HFFc6 (cell line): ENCODE data around the gene MMS19. TPM values are rescaled to one million over a fixed set of nuclear protein-coding genes. Genes with fewer than 3 reads are reported as not detected.
"Not testable (repeated sequence)": the region's sequence is repeated elsewhere in the genome, so short reads cannot be mapped to it uniquely, and the experiment has no call there.

Experiments used
- DNase-seq: peaks from one replicate; pipeline ENCODE4 v3.0.0-alpha.2; 2018
- H3K27ac Mint-ChIP-seq: 2 replicates; pipeline ENCODE4 v1.8.0; 2020; ENCODE audit warnings: mild to moderate bottlenecking, mixed read lengths
- H3K27me3 Mint-ChIP-seq: 2 replicates; pipeline ENCODE4 v1.8.0; 2021; ENCODE audit warnings: mild to moderate bottlenecking, moderate library complexity, mixed read lengths; ENCODE audit not compliant: insufficient read depth
- H3K36me3 Mint-ChIP-seq: 2 replicates; pipeline ENCODE4 v1.8.0; 2021; ENCODE audit warnings: low read depth, mixed read lengths
- H3K4me1 Mint-ChIP-seq: 2 replicates; pipeline ENCODE4 v1.8.0; 2020; ENCODE audit warnings: low read depth, mixed read lengths
- H3K4me3 Mint-ChIP-seq: 2 replicates; pipeline ENCODE4 v1.8.0; 2020; ENCODE audit warnings: mild to moderate bottlenecking, moderate library complexity, mixed read lengths
- H3K9me3 Mint-ChIP-seq: 2 replicates; pipeline ENCODE4 v1.8.0; 2020; ENCODE audit warnings: mild to moderate bottlenecking, mixed read lengths
- total RNA-seq, 6 experiments: library from RNA; stranded (reverse); fragmentation: NEBNext Ultra II Directional; extraction: Animal tissue kit (Norgen Biotek cat#: 25700); gene quantifications; 2 replicates in 1 of 6; 3 replicates in 5 of 6; pipeline ENCODE4 v1.2.3, GENCODE V29; 2021
- TF ChIP-seq, protein P1 (sequence below): fragments of 200-600 bp; sonication (generic); IDR thresholded peaks from 2 replicates; pipeline ENCODE4 v1.5.0; 2021; ENCODE audit warnings: antibody characterized with exemption, mild to moderate bottlenecking

Gene MMS19
- total RNA-seq, 6 experiments from 2014 or later: 53.8 to 61.2 (median 56.3) TPM

DNA sequence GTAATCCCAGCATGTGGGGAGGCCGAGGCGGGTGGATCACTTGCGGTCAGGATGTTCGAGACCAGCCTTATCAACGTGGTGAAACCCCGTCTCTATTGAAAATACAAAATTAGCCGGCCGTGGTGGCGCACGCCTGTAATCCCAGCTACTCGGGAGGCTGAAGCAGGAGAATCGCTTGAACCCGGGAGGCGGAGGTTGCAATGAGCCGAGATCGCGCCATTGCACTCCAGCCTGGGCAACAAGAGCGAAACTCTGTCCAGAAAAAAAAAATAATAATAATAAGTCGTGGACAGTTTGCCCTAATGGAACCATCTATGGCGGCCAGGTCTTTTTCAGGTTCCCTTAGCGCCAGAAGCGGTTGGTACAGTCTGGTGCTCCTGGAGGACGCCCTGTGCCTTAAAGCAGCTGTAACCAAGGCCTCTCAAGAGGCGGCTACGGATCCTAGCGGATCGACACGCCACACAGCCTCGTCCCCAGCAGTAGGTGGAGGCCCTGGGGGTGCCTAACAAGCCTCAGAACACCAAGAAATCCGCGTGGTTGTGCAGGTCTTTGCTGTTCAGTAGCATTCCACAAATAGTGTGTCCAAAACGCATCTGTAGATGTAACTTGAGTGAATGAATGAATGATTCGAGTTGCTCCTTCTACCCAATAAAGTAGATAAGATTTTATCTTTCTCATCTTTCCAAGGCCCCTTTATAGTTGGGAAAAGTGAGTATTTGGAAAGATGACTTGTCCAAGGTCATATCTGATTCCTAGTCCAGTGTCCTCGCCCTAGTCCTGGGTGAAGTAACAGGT lies 71.2 kb downstream of the MMS19 start:
- Mint-ChIP-seq H3K27me3 (peaks cover 5% of the 10 kb centered on the region), H3K4me3 (peak overlapping the region; percentile 93), H3K9me3 (no peaks in the 10 kb centered on the region), H3K27ac (peak overlapping the region; percentile 84), H3K4me1 (peaks cover 38% of the 10 kb centered on the region), H3K36me3 (peaks cover 31% of the 10 kb centered on the region)
- no peak for DNase-seq
- TF ChIP-seq, protein P1, sequence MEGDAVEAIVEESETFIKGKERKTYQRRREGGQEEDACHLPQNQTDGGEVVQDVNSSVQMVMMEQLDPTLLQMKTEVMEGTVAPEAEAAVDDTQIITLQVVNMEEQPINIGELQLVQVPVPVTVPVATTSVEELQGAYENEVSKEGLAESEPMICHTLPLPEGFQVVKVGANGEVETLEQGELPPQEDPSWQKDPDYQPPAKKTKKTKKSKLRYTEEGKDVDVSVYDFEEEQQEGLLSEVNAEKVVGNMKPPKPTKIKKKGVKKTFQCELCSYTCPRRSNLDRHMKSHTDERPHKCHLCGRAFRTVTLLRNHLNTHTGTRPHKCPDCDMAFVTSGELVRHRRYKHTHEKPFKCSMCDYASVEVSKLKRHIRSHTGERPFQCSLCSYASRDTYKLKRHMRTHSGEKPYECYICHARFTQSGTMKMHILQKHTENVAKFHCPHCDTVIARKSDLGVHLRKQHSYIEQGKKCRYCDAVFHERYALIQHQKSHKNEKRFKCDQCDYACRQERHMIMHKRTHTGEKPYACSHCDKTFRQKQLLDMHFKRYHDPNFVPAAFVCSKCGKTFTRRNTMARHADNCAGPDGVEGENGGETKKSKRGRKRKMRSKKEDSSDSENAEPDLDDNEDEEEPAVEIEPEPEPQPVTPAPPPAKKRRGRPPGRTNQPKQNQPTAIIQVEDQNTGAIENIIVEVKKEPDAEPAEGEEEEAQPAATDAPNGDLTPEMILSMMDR: no peak

DNA sequence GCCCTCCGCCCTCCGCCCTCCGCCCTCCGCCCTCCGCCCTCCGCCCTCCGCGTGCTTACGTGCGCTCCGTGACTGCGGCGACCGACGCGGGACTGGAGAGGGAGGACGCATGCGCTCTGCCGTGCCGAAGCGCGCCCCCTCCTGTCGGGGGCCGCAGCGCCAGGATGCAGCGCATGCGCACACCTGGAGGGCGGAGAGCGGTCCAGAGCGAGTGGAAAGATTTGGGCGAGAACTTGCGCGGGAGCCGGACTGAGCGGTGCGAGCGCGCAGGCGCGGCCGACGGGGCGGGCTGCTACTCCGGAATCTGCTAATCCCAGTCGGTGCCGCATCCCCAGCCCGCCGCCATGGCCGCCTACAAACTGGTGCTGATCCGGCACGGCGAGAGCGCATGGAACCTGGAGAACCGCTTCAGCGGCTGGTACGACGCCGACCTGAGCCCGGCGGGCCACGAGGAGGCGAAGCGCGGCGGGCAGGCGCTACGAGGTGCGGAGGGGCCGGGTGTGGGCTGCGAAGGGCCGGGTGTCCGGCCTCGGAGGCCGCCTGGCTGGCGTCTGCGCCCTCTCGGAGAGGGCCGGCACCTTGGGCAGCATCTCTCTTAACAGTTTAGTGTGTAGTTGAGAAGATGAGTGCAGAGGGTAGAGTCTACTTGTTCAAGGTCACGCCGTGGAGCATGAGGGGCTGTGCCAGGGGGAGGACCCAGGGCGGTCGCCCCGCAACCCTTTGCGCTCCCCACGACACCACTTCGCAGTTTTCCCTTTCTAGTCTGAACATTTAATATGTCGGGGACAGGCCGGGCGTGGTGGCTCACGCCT lies 72.1 kb downstream of the MMS19 start, which contains the start of gene PGAM1:
PGAM1 (plus strand) TSS at position 228 of the 812 bp plus-strand sequence; CDS start at position 345, 117 bp downstream.
- peaks cover 30% of the 10 kb centered on the region for H3K36me3 Mint-ChIP-seq
- peak within 1 kb of the TSS; percentile 93 for H3K4me3 Mint-ChIP-seq
- peak; percentile 94 for DNase-seq
- peaks cover 38% of the 10 kb centered on the region for H3K4me1 Mint-ChIP-seq
- peak within 1 kb of the TSS; percentile 94 for H3K27ac Mint-ChIP-seq
- H3K27me3 Mint-ChIP-seq: peaks cover 5% of the 10 kb centered on the region
- TF ChIP-seq, protein P1: peak; percentile 80
- H3K9me3 Mint-ChIP-seq: no peaks in the 10 kb centered on the region

- not testable (repeated sequence) for DNase-seq, H3K9me3 Mint-ChIP-seq, H3K27me3 Mint-ChIP-seq
- peak overlapping the region; percentile 94 for H3K27ac Mint-ChIP-seq
- H3K36me3 Mint-ChIP-seq: peaks cover 22% of the 10 kb centered on the region
- H3K4me1 Mint-ChIP-seq: peaks cover 45% of the 10 kb centered on the region
- peak overlapping the region; percentile 37; the same call in 1 of the 2 replicates for H3K4me3 Mint-ChIP-seq
Measured at GRCh38 chr10:97423757-97424098, 74.5 kb downstream of the MMS19 start.

- no peaks in the 10 kb centered on the region for H3K9me3 Mint-ChIP-seq
- H3K36me3 Mint-ChIP-seq: no peaks in the 10 kb centered on the region; the same call in 1 of the 2 replicates
- no peak overlapping the region for H3K27ac Mint-ChIP-seq
- H3K27me3 Mint-ChIP-seq: no peaks in the 10 kb centered on the region
- TF ChIP-seq, protein P1: no peak
- no peak for DNase-seq
- peaks cover 37% of the 10 kb centered on the region for H3K4me1 Mint-ChIP-seq
- H3K4me3 Mint-ChIP-seq: no peak overlapping the region
Measured at GRCh38 chr10:97416565-97416964, 81.7 kb downstream of the MMS19 start.

DNA sequence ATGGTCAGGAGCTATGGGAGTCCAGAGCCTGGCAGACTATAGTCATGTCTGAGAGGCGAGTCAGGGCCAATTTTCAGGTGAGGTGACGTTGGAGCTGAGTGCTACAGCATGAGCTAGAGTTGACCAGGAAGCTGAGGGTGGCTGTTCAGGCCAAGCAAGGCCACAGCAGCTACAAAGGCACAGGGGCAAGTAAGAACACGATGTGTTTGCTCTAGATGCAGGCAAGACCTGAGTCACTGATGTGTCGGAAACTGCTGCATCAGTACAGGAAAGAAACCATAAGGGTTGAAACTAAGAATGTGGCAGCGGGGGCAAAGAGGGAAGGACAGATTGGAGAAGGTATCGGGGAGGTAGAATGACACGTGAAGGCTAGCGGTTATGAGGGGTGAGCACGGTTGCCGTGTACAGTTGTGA lies 85.3 kb downstream of the MMS19 start:
- no peaks in the 10 kb centered on the region for H3K27me3 Mint-ChIP-seq
- peaks cover 26% of the 10 kb centered on the region for H3K4me1 Mint-ChIP-seq
- H3K4me3 Mint-ChIP-seq: no peak overlapping the region
- TF ChIP-seq, protein P1: no peak
- H3K9me3 Mint-ChIP-seq: no peaks in the 10 kb centered on the region
- no peak for DNase-seq
- H3K36me3 Mint-ChIP-seq: no peaks in the 10 kb centered on the region; the same call in 1 of the 2 replicates
- no peak overlapping the region for H3K27ac Mint-ChIP-seq

DNA sequence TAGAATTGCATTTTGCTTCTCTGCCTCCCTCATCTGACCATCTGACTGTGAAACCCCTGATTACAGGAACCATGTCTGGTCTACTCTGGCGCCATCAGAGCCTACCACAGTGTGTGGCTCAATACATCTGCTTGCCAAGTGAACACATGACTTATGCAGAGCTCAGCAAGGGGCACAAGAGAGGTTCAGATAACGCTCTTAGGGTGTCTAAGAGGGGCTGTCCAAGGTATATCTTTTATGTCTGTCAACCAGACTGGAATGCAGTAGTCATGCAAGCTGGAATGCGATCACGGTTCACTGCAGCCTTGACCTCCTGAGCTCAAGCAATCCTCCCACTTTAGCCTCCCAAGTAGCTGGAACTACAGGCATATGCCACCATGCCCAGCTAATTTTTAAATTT lies 86.8 kb downstream of the MMS19 start:
- TF ChIP-seq, protein P1: no peak
- no peak overlapping the region for H3K4me3 Mint-ChIP-seq
- no peaks in the 10 kb centered on the region for H3K36me3 Mint-ChIP-seq
- no peaks in the 10 kb centered on the region for H3K9me3 Mint-ChIP-seq
- H3K27me3 Mint-ChIP-seq: no peaks in the 10 kb centered on the region
- peaks cover 26% of the 10 kb centered on the region for H3K4me1 Mint-ChIP-seq
- H3K27ac Mint-ChIP-seq: no peak overlapping the region
- DNase-seq: no peak
